ENCODE results near the gene CADPS2.

DNA sequence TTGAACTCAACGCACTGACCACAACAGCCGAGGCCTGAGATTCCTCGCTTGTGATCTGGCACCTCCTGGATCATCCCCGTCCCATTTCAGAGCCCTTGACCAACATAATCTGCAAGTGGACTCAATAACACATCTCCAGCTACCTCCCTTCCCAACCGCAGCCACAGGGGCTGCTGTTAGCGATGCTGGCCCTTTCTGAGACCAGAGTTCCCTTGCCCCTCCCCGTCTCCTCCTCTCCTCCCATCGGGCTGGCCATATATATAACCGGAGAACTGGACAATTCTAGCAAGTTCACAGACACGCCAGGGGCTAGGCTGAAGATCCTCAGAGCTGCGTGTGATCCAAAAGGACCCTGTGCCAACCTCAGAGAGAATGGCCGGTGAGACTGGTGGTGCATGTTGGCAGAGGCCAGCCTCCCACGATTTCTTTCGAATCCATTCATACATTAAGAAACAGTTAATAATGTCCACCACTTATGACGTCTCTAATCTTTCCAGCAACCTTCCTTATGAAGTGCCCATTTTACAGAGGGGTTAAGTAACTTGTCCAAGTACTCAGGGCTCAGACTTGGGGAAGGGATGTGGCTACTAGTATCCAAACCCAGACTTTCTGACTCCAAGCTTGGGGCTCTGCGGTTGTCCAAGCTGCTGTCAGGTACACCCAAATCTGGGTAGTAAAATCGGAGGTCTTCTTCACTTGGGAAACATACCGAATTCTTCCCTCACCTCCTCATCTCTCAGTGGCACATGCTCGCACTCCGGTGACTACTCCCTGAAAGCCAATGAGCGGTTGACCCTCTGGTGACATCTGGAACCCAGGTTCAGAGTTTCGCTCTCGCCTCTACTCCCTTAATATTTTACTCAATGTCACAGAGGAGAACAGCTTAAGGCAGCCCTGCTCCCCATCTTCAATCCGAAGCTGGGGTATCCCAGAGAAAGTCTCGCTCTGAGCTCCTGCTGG, 570.5 kb downstream of the CADPS2 start:
- TF ChIP-seq, protein P1, sequence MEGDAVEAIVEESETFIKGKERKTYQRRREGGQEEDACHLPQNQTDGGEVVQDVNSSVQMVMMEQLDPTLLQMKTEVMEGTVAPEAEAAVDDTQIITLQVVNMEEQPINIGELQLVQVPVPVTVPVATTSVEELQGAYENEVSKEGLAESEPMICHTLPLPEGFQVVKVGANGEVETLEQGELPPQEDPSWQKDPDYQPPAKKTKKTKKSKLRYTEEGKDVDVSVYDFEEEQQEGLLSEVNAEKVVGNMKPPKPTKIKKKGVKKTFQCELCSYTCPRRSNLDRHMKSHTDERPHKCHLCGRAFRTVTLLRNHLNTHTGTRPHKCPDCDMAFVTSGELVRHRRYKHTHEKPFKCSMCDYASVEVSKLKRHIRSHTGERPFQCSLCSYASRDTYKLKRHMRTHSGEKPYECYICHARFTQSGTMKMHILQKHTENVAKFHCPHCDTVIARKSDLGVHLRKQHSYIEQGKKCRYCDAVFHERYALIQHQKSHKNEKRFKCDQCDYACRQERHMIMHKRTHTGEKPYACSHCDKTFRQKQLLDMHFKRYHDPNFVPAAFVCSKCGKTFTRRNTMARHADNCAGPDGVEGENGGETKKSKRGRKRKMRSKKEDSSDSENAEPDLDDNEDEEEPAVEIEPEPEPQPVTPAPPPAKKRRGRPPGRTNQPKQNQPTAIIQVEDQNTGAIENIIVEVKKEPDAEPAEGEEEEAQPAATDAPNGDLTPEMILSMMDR (IDR thresholded peaks at IDR 0.05): no peak
- TF ChIP-seq POLR2AphosphoS5 (IDR thresholded peaks at IDR 0.05) (no peak), POLR2A (IDR thresholded peaks at IDR 0.05) (no peak)
